ENCODE measurements around the gene STK40.

DNA sequence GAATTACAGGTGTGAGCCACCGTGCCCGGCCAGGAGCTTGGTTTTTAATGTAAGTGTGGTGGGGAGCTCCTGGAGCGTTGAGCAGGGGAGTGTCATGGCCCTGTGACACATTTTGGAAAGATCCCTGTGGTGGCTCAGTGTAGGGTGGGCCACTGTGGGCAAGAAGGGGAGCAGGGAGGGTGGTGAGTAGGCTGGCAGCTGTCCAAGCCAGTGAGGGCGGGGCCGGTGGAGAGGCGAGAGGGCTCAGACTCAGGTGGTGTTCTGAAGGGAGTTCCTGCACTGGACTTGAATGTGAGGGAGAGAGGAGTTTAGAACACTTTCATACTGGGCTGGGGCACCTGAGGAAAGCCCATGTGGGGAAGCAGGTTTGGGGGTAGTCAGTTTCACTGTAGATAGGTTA, 59.2 kb downstream of the STK40 start:
- TF ChIP-seq, protein P1, sequence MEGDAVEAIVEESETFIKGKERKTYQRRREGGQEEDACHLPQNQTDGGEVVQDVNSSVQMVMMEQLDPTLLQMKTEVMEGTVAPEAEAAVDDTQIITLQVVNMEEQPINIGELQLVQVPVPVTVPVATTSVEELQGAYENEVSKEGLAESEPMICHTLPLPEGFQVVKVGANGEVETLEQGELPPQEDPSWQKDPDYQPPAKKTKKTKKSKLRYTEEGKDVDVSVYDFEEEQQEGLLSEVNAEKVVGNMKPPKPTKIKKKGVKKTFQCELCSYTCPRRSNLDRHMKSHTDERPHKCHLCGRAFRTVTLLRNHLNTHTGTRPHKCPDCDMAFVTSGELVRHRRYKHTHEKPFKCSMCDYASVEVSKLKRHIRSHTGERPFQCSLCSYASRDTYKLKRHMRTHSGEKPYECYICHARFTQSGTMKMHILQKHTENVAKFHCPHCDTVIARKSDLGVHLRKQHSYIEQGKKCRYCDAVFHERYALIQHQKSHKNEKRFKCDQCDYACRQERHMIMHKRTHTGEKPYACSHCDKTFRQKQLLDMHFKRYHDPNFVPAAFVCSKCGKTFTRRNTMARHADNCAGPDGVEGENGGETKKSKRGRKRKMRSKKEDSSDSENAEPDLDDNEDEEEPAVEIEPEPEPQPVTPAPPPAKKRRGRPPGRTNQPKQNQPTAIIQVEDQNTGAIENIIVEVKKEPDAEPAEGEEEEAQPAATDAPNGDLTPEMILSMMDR (IDR thresholded peaks at IDR 0.05), result no peak
- TF ChIP-seq POLR2A (IDR thresholded peaks at IDR 0.05), result no peak
